Neural progenitor cell (in vitro differentiated cells): ENCODE results near the gene UNC5B.

Source experiments
- EZH2 ChIP-seq: fragments of 200-600 bp; sonication (generic); IDR thresholded peaks from 2 replicates; pipeline ENCODE4 v1.6.1; 2017; ENCODE audit warnings: antibody characterized with exemption, mild to moderate bottlenecking, moderate library complexity
- EZH2phosphoT487 ChIP-seq: fragments of 200-600 bp; sonication (generic); IDR thresholded peaks from 2 replicates; pipeline ENCODE4 v1.6.1; 2017; ENCODE audit warnings: antibody characterized with exemption
- TF ChIP-seq, protein P1 (sequence below): fragments of 200-600 bp; sonication (generic); IDR thresholded peaks from 2 replicates; pipeline ENCODE4 v1.5.1; 2017; ENCODE audit warnings: antibody characterized with exemption, mild to moderate bottlenecking

DNA sequence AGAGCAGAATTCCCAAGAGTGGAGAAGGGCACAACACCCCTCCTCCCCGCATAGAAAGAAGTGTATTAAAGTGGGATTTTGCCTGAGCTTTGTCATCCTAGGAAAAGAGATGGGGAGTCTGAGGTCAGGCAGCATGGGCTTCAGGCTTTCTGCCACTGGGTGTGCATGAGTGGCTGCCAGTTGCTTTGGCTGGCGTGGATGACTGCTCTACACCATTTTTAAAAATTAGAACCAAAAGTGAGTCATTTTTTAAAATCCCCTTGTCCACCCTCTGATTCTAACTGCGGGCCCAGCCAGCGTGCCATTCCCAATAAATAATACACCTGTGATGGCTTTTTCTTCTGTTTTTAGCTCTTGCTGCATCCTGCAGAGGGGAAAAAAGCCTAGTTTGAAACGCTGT is 120.1 kb downstream of the UNC5B start:
- TF ChIP-seq, protein P1, sequence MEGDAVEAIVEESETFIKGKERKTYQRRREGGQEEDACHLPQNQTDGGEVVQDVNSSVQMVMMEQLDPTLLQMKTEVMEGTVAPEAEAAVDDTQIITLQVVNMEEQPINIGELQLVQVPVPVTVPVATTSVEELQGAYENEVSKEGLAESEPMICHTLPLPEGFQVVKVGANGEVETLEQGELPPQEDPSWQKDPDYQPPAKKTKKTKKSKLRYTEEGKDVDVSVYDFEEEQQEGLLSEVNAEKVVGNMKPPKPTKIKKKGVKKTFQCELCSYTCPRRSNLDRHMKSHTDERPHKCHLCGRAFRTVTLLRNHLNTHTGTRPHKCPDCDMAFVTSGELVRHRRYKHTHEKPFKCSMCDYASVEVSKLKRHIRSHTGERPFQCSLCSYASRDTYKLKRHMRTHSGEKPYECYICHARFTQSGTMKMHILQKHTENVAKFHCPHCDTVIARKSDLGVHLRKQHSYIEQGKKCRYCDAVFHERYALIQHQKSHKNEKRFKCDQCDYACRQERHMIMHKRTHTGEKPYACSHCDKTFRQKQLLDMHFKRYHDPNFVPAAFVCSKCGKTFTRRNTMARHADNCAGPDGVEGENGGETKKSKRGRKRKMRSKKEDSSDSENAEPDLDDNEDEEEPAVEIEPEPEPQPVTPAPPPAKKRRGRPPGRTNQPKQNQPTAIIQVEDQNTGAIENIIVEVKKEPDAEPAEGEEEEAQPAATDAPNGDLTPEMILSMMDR, result no peak
- no peak for TF ChIP-seq EZH2
- no peak for TF ChIP-seq EZH2phosphoT487
